ENCODE measurements around the gene WWP2. TPM values are rescaled to one million over a fixed set of nuclear protein-coding genes. Genes with fewer than 3 reads are reported as not detected.

Gene WWP2
- total RNA-seq, 1 donor from 2014 or later, result 16.9 TPM

GRCh38 chr16:69931631-69932030 lies 169.5 kb downstream of the WWP2 start:
- no peak for DNase-seq (ENCODE audit: low read depth)
- no peak for TF ChIP-seq CTCF (conservative IDR thresholded peaks at IDR 0.05; ENCODE audit: low read depth, low read length)
- H3K4me3 ChIP-seq (ENCODE audit: low read depth, low read length), result no peak overlapping the region

- DNase-seq (ENCODE audit: low read depth), result no peak
- TF ChIP-seq CTCF (conservative IDR thresholded peaks at IDR 0.05; ENCODE audit: low read depth, low read length), result no peak
- H3K4me3 ChIP-seq (ENCODE audit: low read depth, low read length), result no peak overlapping the region
These were observed 170.1 kb downstream of the WWP2 start for GRCh38 chr16:69932228-69932627.

GRCh38 chr16:69932691-69933392 lies 170.7 kb downstream of the WWP2 start:
- H3K4me3 ChIP-seq (ENCODE audit: low read depth, low read length), result no peak overlapping the region
- DNase-seq (ENCODE audit: low read depth), result no peak
- no peak for TF ChIP-seq CTCF (conservative IDR thresholded peaks at IDR 0.05; ENCODE audit: low read depth, low read length)

GRCh38 chr16:69934044-69934443 lies 171.9 kb downstream of the WWP2 start:
- no peak for DNase-seq (ENCODE audit: low read depth)
- TF ChIP-seq CTCF (conservative IDR thresholded peaks at IDR 0.05; ENCODE audit: low read depth, low read length), result no peak
- H3K4me3 ChIP-seq (ENCODE audit: low read depth, low read length), result no peak overlapping the region

GRCh38 chr16:69934751-69935150 lies 172.6 kb downstream of the WWP2 start:
- DNase-seq (ENCODE audit: low read depth), result no peak
- H3K4me3 ChIP-seq (ENCODE audit: low read depth, low read length), result no peak overlapping the region
- no peak for TF ChIP-seq CTCF (conservative IDR thresholded peaks at IDR 0.05; ENCODE audit: low read depth, low read length)

- no peak for DNase-seq (ENCODE audit: low read depth)
- no peak for TF ChIP-seq CTCF (conservative IDR thresholded peaks at IDR 0.05; ENCODE audit: low read depth, low read length)
- no peak overlapping the region for H3K4me3 ChIP-seq (ENCODE audit: low read depth, low read length)
These were observed 173.2 kb downstream of the WWP2 start for GRCh38 chr16:69935278-69935711.

- DNase-seq (ENCODE audit: low read depth), result no peak
- H3K4me3 ChIP-seq (ENCODE audit: low read depth, low read length), result no peak overlapping the region
- TF ChIP-seq CTCF (conservative IDR thresholded peaks at IDR 0.05; ENCODE audit: low read depth, low read length), result no peak
These were observed 173.6 kb downstream of the WWP2 start for GRCh38 chr16:69935740-69936139.

All from epithelial cell of proximal tubule (primary cell).